K562 (cell line): ENCODE results near the gene RNPEP. TPM values are rescaled to one million over a fixed set of nuclear protein-coding genes. Genes with fewer than 3 reads are reported as not detected.

Source experiments
- ATAC-seq: fragments of 200-7000 bp; cut with Tn5 transposase; 3 replicates; pipeline ENCODE4 v1.9.1; 2020; ENCODE audit warnings: moderate library complexity
- BruUV-seq: library from RNA; stranded (reverse); fragments of 400-500 nt; replicated peaks from 2 replicates; lab custom pipeline; 2021; lab: Mats Ljungman, UMichigan
- CTCF ChIA-PET: fragments of 300-600 bp; formaldehyde crosslinking; extraction: SDS; loops from one replicate; lab custom pipeline; 2021; ENCODE audit warnings: low intra/inter-chr PET ratio; lab: Yijun Ruan, JAX
- POLR2A ChIA-PET: fragments of 300-600, 350-650 bp; sonication (Branson Sonifier 250); formaldehyde crosslinking; extraction: SDS; loops from one replicate; lab custom pipeline; 2021; ENCODE audit warnings: antibody characterized with exemption, inconsistent platforms; lab: Yijun Ruan, JAX
- DNase-seq, 4 experiments: peaks; one replicate each; pipeline versions ENCODE4 v3.0.0 to v3.0.0-alpha.2; 2011 to 2018; ENCODE audit warnings: low spot score in 3 of 4, mixed read lengths in 3 of 4; ENCODE audit errors: extremely low read depth in 1 of 4
- FAIRE-seq: peaks from 2 replicates; lab custom pipeline; 2011; peaks lifted over from hg19 to GRCh38; lab: Jason Lieb, UNC
- H2AFZ ChIP-seq: 2 replicates; pipeline ENCODE4 v1.6.0; 2011; ENCODE audit warnings: low read depth, low read length, control low read depth, inconsistent platforms
- H3K27ac ChIP-seq: fragments of 200-600 bp; 3 replicates; pipeline ENCODE4 v1.8.0; 2011; ENCODE audit warnings: low read depth, mild to moderate bottlenecking, control low read depth, inconsistent platforms, low read length, moderate library complexity, mixed read lengths; ENCODE audit errors: extremely low read depth
- H3K27me3 ChIP-seq, 2 experiments: fragments of 300-600 bp in 1 of 2; 2 replicates in 1 of 2; 3 replicates in 1 of 2; pipeline versions ENCODE4 v1.6.0 to v1.8.0; 2011; ENCODE audit warnings: inconsistent platforms in 2 of 2, low read length in 2 of 2, mild to moderate bottlenecking in 1 of 2, mixed read lengths in 1 of 2, moderate library complexity in 1 of 2; ENCODE audit not compliant: control insufficient read depth in 2 of 2, insufficient read depth in 2 of 2
- H3K36me3 ChIP-seq: fragments of 300-600 bp; 3 replicates; pipeline ENCODE4 v1.8.0; 2011; ENCODE audit warnings: mild to moderate bottlenecking, low read length, inconsistent platforms; ENCODE audit not compliant: control insufficient read depth, insufficient read depth
- H3K4me1 ChIP-seq, 2 experiments: fragments of 200-600 bp in 1 of 2; replicated peaks in 1 of 2; 2 replicates in 1 of 2; 3 replicates in 1 of 2; pipeline versions ENCODE4 v1.5.1 to v1.8.0; 2011; ENCODE audit warnings: inconsistent platforms in 2 of 2, low read length in 2 of 2, mild to moderate bottlenecking in 1 of 2, mixed read lengths in 1 of 2, moderate library complexity in 1 of 2; ENCODE audit not compliant: control insufficient read depth in 2 of 2, insufficient read depth in 2 of 2
- H3K4me2 ChIP-seq: 2 replicates; pipeline ENCODE4 v1.6.1; 2011; ENCODE audit warnings: low read length, control low read depth, inconsistent platforms, mixed read lengths; ENCODE audit not compliant: insufficient read depth
- H3K4me3 ChIP-seq: fragments of 200-600 bp; sonication (generic), shearing (Covaris generic); 2 replicates; pipeline ENCODE4 v1.5.1; 2016; ENCODE audit warnings: control low read depth, inconsistent platforms
- H3K79me2 ChIP-seq: fragments of 200-600 bp; 3 replicates; pipeline ENCODE4 v1.8.0; 2011; ENCODE audit warnings: low read length, inconsistent platforms; ENCODE audit not compliant: control insufficient read depth, insufficient read depth
- H3K9ac ChIP-seq, 2 experiments: 2 replicates each; pipeline versions ENCODE4 v1.6.0 to v1.6.1; 2011; ENCODE audit warnings: low read depth in 2 of 2, low read length in 2 of 2, control low read depth in 1 of 2, inconsistent platforms in 1 of 2, mild to moderate bottlenecking in 1 of 2, mixed read lengths in 1 of 2; ENCODE audit not compliant: insufficient read depth in 1 of 2
- H3K9me1 ChIP-seq: one replicate; pipeline ENCODE4 v1.6.0; 2011; ENCODE audit warnings: inconsistent platforms, mild to moderate bottlenecking, low read length, moderate library complexity; ENCODE audit not compliant: control insufficient read depth, insufficient read depth
- H3K9me3 ChIP-seq: replicated peaks from 2 replicates; pipeline ENCODE4 v1.5.1; 2011; ENCODE audit warnings: low read depth, low read length, inconsistent platforms; ENCODE audit not compliant: control insufficient read depth, insufficient read depth
- H4K20me1 ChIP-seq: replicated peaks from 2 replicates; pipeline ENCODE4 v1.6.1; 2011; ENCODE audit warnings: low read length, inconsistent platforms, mixed read lengths; ENCODE audit not compliant: control insufficient read depth, insufficient read depth
- CTCFL ChIP-seq: IDR thresholded peaks from 2 replicates; pipeline ENCODE4 v1.6.1; 2011; ENCODE audit warnings: borderline replicate concordance, low read depth, mild to moderate bottlenecking, moderate library complexity, low read length; ENCODE audit not compliant: insufficient read depth, poor library complexity, severe bottlenecking
- CXXC5 ChIP-seq: fragments of 250-450 bp; sonication (Bioruptor Pico); IDR thresholded peaks from 2 replicates; pipeline ENCODE4 v1.8.0; 2022; ENCODE audit warnings: inconsistent platforms, mild to moderate bottlenecking, moderate library complexity
- KAT2B ChIP-seq: IDR thresholded peaks from one replicate; pipeline ENCODE4 v1.6.1; 2012; ENCODE audit warnings: low read depth, mild to moderate bottlenecking, control low read depth, inconsistent platforms, low read length, moderate library complexity
- KLF10 ChIP-seq: fragments of 250-450 bp; sonication (Bioruptor Pico); IDR thresholded peaks from 2 replicates; pipeline ENCODE4 v1.6.1; 2021; ENCODE audit warnings: matching md5 sums
- NFXL1 ChIP-seq: fragments of 450-650 bp; formaldehyde crosslinking; IDR thresholded peaks from 2 replicates; pipeline ENCODE4 v1.4.0; 2021; ENCODE audit warnings: mild to moderate bottlenecking
- PYGO2 ChIP-seq: fragments of 450-650 bp; IDR thresholded peaks from 2 replicates; pipeline ENCODE4 v1.6.1; 2016; ENCODE audit warnings: mild to moderate bottlenecking, missing genetic modification characterization, moderate library complexity, missing compliant biosample characterization
- RFX7 ChIP-seq: fragments of 250-450 bp; sonication (Bioruptor Pico); IDR thresholded peaks from 2 replicates; pipeline ENCODE4 v1.5.1; 2021; ENCODE audit warnings: mild to moderate bottlenecking
- SIN3A ChIP-seq, 2 experiments: fragments of 150-350 bp in 1 of 2; IDR thresholded peaks; 2 replicates each; pipeline ENCODE4 v1.6.1; 2011 to 2016; ENCODE audit warnings: borderline replicate concordance in 2 of 2, low read depth in 2 of 2, low read length in 2 of 2, mild to moderate bottlenecking in 2 of 2, moderate library complexity in 2 of 2; ENCODE audit not compliant: control insufficient read depth in 1 of 2
- ZNF3 ChIP-seq: fragments of 250-450 bp; sonication (Bioruptor Pico); IDR thresholded peaks from 2 replicates; pipeline ENCODE4 v1.5.0; 2021; ENCODE audit warnings: mild to moderate bottlenecking, moderate library complexity
- ZNF592 ChIP-seq: fragments of 450-650 bp; IDR thresholded peaks from 2 replicates; pipeline ENCODE4 v1.6.1; 2017; ENCODE audit warnings: antibody characterized with exemption, mild to moderate bottlenecking
- WGBS: fragments of 100-300 bp; shearing (Covaris generic); methylation state at CpG from one replicate; pipeline ENCODE4 v1.1.6; 2016; ENCODE audit warnings: low coverage, mixed read lengths; ENCODE audit not compliant: insufficient coverage; ENCODE audit errors: missing lambda C conversion rate; 5-methylcytosine and 5-hydroxymethylcytosine counted together
- in situ Hi-C: fragments of 300-500 bp; cut with MboI; formaldehyde crosslinking; loops from 4 replicates; pipeline ENCODE4 v1.15.0; 2018; ENCODE audit warnings: inconsistent platforms, mixed read lengths
- intact Hi-C: fragments of 100-400 bp; cut with micrococcal nuclease; formaldehyde crosslinking; loops from 2 replicates; pipeline ENCODE4 v1.14.2; 2022
- polyA plus RNA-seq, 8 experiments: library from polyadenylated mRNA; depleted of rRNA in 4 of 8; stranded (reverse) in 5 of 8; unstranded in 3 of 8; fragments of >200 nt; fragmentation: Nextera tagmentation in 2 of 8; fragmentation: Illumina TruSeq in 1 of 8; extraction: Ambion mirVana in 2 of 8; extraction: Trizol in 1 of 8; gene quantifications; 2 replicates each; pipeline versions ENCODE4 v1.2.1 to v1.2.3, GENCODE V29; 2011 to 2014; ENCODE audit warnings: inconsistent platforms in 1 of 8, missing spikeins in 1 of 8
- total RNA-seq, 7 experiments: library from RNA; depleted of rRNA in 6 of 7; stranded (reverse); fragments of >200 nt in 6 of 7; fragmentation: Illumina TruSeq in 2 of 7; extraction: Trizol in 2 of 7; gene quantifications; 2 replicates each; pipeline versions ENCODE4 v1.2.1 to v1.2.3, GENCODE V29; 2011 to 2021; ENCODE audit warnings: low replicate concordance in 1 of 7

Gene RNPEP
- total and polyA plus RNA-seq, 9 of the 15 experiments (the other 6 are each of a cell fraction or from before 2014, with no cell fraction given) = 27.5 to 131 (median 63.4) TPM

- Histone ChIP-seq H3K4me1 (peaks cover 8 to 15% of the 10 kb centered on the region in 2 experiments; a peak in 4 of 5 replicates), H3K27me3 (no peaks in the 10 kb centered on the region), H3K9me1 (no peaks in the 10 kb centered on the region), H2AFZ (no peak overlapping the region), H4K20me1 (peaks cover 7% of the 10 kb centered on the region; the same call in 1 of the 2 replicates), H3K4me3 (no peak overlapping the region), H3K4me2 (no peak overlapping the region), H3K36me3 (peaks cover 61% of the 10 kb centered on the region), H3K9ac (no peak overlapping the region), H3K27ac (no peak overlapping the region), H3K79me2 (no peaks in the 10 kb centered on the region), H3K9me3 (no peaks in the 10 kb centered on the region)
- DNase-seq = no peak
- ChIA-PET CTCF (interaction anchor here (0.8 to 2.1 kb wide), 2 partner anchors 114 to 130 kb away, joined by 3 to 11 read pairs; no protein-coding TSS in a partner anchor), POLR2A (interaction anchor here (0.7 to 1.4 kb wide), 3 partner anchors 13 to 125 kb away, joined by 3 to 4 read pairs (median 3); no protein-coding TSS in a partner anchor)
- no peak for ATAC-seq
- WGBS = 88% methylated on average over 9 of the region's 9 CpGs
- intact Hi-C loops (loop anchor here (5.0 kb wide), 1 partner anchor 73 kb away; no protein-coding TSS in a partner anchor), in situ Hi-C loops (loop anchor here (5.0 kb wide), 1 partner anchor 118 kb away; the partner anchor contains the start of gene GPR37L1)
- BruUV-seq = no TSS peak
- no peak for FAIRE-seq
- TF ChIP-seq NFXL1 = no peak
- TF ChIP-seq KAT2B = no peak
- no peak for TF ChIP-seq SIN3A (IDR thresholded peaks at IDR 0.05; ENCODE audit: borderline replicate concordance in 2 of 2, control insufficient read depth in 1 of 2, low read depth in 2 of 2, low read length in 2 of 2)
- TF ChIP-seq RFX7 (CRISPR knock-in tag) = no peak
- TF ChIP-seq ZNF592 = no peak
- no peak for TF ChIP-seq PYGO2
- TF ChIP-seq CTCFL = no peak
- TF ChIP-seq CXXC5 (CRISPR knock-in tag) = no peak
- TF ChIP-seq ZNF3 = no peak
- no peak for TF ChIP-seq KLF10 (CRISPR knock-in tag)
Observed at GRCh38 chr1:202004711-202005110, 22.3 kb downstream of the RNPEP start.
